ENCODE measurements around the gene TNF.
"Not testable (repeated sequence)": the region's sequence is repeated elsewhere in the genome, so short reads cannot be mapped to it uniquely, and the experiment has no call there.

Gene TNF

DNA sequence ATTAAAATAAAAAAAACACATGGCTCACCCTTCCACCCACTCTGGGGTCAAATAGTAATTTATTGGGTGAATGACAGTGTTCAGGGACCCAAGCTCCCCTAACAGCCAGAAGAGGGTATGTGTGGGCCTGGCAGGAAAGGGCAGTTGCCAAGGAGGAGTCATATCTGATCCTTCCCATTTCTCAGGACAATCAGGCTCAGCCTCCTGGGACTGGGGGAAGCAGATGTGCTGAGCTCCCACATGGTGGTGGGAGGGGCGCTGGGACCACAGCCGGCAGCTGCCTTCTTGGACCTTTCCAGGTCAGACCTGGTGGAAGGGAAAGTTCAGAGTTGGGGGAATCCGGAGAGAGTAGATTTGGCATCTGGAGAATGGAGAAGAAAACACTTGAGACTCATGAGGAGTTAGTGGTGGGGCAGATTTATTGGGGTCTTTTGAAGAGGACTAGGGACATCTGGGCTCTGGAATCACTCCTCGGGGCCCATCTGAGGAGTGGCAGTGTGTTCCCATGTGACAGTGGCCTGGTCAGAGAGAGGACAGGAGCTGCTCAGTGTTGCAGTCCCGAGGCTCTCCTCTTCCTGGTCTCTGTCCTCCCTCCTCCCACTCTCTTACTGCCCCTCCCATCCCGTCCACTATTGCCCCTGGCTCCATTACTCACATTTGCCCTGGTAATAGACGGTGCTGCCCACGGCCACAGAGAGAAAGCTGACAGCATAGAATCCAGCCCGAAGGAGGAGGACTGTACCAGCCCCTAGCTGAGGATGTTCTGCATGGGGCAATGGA is 13.7 kb downstream of the TNF start:
- no peak for DNase-seq

DNA sequence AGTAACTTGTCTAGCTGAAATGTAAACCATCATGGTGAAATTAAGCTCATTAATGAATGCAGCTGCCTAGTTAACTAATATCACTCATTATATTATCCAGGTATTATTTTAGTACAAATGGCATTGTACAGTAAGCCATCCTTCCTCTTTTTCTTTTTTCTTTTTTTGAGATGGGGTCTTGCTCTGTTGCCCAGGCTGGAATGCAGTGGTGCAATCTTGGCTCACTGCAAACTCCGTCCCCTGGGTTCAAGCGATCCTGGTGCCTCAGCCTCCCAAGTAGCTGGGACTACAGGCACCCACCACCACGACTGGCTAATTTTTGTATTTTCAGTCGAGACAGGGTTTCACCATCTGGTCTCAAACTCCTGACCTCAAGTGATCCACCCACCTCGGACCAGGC is 15.3 kb downstream of the TNF start:
- DNase-seq, result not testable (repeated sequence)

DNA sequence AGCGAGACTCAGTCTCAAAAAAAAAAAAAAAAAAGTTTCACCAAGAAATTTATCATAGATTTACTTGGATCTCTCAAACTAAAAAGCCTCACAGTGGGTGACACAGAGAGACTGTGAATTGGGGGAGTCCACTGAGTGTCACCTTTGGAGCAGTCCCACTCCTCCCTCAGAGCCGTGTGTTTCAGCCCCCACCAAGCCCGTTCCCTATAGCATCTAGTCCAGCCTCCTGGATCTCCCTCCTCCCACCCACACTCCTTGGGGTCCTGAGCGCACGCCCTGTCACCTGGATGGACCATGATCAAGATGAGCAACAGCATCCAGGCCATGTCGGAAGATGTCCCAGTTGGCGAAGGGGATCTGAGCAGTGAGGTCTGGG is 17.0 kb downstream of the TNF start:
- no peak for DNase-seq

DNA sequence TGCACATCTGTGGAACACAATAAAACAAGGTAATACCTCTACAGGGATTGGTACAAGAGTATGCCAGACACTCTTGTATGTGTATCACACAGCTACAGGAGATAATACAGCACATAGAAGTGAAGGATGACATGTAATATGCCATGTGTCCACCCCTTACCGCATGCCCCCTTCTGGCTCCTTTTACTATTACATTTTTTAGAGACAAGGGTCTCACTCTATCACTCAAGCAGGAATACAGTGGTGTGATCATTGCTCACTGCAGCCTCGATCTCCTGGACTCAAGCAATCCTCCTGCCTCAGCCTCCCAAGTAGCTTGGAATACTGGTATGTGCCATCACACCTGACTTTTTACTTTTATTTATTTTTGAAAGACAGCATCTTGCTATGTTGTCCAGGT is 21.6 kb downstream of the TNF start:
- DNase-seq, result peak; percentile 27 to 64

DNA sequence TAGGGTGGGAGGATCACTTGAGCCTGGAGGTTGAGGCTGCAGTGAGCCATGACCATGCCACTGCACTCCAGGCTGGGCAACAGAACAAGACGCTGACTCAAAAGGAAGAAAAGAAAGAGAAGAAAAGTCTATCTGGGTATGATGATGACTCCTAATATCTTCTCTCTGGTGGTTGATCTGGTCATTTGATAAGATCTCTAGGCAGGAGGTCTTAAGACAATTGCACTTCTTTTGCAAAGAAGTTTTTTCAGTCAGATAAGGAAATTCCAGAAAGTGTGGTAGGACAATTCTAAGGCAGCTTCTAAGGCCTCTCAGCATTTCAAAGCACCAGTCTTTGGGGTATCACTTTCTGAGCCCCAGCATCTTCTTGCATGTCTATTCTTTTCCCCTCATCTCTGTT is 32.0 kb downstream of the TNF start:
- no peak for DNase-seq

DNA sequence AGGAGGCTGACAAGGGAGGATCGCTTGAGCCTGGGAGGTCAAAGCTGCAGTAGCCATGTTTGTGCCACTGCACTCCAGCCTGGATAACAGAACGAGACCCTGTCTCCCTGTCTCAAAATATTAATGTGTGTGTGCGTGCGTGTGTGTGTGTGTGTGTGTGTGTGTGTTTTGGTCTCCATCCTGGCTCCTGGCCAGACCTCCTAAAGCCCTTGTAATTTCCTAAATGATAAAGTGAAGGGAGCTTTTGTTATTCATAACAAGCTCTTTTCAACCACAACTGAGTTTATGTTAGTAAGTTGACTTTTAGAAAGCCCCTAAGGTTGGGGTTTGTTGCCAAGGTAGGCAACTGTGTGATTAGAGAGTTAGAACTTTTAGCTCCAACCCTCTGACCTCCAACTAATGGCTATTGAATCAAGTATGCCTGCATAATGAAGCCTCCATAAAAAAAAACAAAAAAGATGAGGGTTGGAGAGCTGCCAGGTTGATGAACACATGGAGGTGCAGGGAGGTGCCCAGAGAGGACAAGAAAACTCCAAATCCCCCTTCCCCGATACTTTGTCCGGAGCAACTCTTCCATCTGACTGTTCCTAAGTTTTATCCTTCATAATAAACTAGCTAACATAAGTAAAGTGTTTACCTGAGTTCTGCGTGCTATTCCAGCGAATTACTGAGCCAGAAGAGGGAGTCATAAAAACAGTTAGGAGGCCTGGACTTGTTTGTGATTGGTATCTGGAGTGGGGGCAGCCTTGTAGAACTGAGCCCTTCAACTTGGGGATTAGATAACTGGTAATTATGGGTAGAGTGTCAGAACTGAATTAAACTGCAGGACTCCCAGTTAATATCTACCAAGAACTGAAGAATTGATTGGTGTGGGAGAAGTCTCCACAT is 34.4 kb downstream of the TNF start:
- no peak for DNase-seq

DNA sequence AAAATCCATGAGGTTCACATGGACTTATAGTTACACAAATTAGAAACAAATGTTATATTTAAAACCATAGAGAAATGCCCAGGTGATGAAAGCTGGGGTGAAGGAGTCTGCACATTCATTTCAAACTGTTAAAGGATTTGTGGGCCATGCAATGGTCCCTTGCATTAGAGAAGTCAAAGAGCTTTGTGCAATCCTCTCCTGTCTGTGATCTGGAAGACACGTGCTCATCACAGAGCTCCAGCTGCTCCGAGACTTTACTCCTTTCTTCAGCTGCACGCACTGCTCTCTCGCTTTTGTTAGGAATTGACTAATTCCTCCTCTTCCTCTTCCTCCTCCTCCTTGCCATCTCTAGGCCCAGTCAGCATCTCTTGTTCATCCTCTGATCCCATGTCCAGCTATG is 35.6 kb downstream of the TNF start:
- no peak for DNase-seq

DNA sequence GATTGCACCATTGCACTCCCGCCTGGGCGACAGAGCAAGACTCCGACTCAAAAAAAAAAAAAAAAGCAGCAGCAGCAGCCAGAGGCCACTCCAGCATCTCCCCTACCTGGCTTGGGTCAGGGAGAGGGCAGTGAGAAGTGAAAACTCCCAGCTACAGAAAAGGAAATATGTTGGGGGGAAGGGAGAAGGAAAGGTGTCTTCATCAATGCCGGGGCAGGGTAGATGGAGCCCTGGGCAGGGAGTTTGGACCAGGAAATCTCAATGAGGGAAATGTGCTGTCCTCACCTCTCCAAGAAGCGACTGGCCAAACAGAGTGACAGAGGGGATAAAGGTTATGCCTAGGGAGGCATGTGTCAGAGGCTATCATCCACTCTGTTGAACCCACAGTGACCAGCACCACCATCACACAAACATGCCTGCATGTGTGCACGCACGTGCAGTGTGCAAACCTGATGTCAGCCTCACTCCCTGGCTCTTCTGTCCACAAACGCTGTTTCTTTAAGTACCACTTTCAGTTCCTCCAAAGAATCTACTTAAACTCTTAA is 38.8 kb downstream of the TNF start:
- DNase-seq, result no peak

DNA sequence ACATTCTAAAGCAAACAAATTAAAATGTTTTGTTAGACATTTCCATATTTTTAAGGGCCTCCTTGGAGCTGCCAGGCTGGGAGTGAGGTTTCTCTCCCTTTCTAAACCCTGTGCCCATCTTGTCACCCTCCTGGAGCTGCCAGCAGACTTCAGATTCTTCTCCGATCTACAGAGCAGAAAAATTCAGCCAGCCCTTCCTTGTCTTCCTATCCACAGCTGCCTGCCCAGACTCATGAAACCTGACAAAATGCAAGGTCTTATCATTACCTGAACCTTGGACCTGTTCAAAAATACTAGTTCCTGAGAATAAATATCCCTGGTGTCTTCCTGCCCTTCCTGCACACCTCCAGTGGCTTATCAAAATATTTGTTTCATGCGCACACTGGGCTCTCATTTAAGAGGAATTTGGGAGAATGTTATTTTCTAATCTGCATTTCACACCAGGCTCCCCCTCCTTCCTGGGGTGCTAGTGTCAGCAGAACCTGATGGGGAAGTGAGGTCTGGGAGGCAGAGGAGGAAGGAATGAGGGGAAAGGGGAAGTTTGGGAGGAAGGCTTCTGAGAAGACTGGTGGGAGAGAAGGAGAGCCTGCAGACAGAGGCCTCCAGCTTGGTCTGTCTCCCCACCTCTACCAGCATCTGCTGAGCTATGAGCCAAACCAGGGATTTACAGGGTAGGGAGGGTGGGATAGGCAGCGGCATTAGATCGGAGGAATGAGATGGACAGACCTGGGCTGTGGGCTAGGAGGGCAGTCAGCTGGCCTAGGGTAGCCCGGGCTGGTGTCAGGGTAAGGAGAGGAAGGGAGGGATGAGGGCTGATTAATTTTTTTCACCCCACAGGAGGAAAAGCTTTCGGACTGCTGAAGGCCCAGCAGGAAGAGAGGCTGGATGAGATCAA is 39.6 kb downstream of the TNF start, which contains the start of gene AIF1:
Gene AIF1, plus strand, starts transcription at position 551 of the 895 bp plus-strand sequence. Its CDS starts 96 bp downstream, at position 647.
- no peak for DNase-seq

DNA sequence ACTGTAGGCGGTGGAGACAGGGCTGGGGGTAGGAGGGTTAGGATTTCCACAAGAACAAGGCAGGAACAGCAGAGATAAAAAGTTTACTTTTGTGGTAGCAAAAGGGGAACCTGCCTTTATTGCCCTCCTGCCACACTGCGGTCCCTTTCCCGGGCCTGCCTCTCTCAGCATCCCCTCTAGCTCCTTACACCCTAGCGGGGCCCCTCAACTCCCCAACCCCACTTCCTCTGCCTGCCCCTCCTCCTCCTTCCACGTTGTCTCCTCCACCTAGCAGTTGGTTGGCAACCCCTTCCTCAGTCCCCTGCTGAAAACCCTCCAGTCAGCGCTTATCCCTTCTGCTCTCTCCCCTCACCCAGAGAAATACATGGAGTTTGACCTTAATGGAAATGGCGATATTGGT is 40.4 kb downstream of the TNF start:
- no peak for DNase-seq

DNA sequence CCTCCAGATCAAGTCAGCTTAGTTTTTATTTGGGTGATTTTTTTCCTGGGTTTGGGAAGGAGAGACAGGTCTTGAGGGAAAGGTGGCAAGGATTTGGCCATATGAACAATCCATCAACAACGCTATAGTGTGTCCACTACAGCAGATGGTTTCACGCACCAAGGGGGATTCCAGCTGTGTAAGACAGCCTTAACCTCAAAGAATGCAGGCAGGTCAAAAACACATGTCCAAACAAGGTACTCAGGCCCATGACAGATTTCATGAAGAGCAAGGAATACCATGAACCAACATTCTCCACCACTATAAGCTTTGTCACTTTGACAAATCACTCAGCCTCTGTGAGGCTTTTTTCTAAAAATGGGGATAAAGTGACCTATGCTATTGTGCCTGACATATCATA is 41.6 kb downstream of the TNF start:
- DNase-seq, result no peak

DNA sequence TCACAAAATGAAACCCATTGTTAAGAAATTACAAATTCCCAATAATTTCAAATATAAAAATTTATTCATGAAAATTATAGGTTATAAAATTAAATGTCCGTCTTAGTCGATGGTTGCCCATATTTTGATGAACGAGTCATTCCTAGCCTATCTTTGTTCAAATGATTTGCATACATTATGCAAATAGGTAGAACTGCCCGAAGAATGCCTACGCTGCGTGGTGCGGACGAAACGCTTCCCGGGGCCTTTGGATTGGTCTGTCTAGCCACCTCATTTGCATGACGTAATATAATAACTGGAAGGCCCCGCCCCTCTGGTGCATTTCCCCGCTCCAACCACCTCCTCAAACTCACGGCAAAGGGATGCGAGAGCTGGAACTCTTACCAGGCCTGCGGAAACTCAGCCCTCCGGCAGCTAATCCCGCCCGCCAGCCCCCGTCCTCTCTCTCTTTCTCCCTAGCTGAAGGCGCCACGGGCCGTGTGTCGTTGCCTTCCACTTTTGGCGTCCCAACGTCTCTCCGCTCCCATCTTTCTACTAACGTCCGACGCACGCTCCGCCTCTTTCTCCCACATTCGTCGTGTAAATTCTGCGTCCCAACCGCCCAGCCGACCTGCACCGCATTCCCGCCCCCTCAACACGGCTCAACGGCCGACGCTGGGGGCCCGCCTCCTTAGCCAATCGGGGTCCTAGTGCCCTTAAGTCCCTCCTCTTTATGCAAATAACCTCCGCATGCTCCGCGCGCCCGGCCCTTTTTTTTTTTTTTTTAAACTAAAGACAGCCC is 44.6 kb downstream of the TNF start:
- DNase-seq, result peak; percentile 98 to 99

DNA sequence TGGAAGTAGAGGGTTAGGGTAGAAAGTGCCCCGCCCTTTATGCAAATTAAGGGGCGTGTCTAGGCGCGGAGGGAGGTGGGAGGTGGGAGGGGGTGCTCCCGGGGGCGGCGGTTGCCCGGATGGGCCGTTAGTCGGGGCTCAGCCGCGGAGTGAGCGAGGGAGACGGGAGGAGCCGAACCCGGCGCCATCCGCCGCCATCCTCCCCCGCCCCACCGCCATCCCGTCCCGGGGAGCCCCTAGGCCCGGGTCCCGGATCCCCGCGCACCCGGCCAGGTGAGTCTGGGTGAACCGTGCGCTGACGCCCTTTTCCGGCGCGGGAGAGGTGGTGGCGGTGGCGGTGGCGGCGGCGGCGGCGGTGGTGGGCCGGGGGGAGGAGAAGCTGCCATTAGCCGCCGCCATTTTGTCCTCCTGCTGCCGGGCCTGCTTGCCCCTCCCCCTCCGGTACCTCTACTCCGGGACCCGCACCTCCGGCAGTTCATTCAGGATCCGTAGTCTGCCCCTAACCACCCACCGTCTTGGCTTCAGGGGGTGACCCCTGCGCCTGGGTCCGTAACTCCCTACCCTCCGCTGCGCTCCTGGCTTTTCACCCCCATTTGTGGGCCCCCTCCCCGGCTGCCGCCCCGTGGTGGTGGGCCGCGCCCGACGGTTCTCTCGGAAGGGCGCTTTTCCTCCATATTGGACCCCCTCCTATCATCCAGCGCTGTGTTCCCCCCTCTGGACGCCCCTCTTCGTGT is 45.4 kb downstream of the TNF start, which contains the start of gene PRRC2A:
Gene PRRC2A, plus strand, starts transcription at position 130 of the 734 bp plus-strand sequence. CDS start 2,075 bp downstream, outside the sequence.
- peak in 1 of 2 experiments; percentile 89 for DNase-seq

DNA sequence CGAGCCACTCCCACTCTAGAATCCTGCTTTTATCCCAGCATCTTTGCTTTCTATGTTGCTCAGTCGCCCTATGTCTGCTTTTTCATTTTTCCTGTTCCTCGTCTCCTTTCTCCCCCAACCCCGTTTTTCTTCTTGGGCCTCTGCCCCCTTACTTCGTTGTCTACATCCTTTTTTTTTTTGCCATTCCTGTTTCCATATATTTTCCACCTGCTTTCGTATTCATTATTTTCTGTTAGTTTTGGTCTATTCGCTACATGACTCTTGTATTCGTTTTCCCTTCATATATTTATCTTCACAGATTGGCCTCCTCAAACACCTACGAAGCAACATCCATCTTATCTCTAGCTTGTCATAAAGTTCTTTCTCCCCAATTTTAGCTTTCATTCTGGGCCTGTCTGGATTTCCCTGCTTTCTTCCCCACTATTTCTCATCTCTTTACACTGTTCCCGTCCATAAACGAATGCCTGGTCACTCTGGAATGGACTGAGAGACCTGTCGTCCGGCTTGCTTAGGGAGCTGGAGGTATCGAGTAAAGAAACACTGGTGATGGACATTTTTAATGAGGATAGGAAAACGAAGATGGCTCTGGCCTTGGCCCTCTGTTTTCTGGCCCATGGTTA is 46.1 kb downstream of the TNF start:
- no peak for DNase-seq

DNA sequence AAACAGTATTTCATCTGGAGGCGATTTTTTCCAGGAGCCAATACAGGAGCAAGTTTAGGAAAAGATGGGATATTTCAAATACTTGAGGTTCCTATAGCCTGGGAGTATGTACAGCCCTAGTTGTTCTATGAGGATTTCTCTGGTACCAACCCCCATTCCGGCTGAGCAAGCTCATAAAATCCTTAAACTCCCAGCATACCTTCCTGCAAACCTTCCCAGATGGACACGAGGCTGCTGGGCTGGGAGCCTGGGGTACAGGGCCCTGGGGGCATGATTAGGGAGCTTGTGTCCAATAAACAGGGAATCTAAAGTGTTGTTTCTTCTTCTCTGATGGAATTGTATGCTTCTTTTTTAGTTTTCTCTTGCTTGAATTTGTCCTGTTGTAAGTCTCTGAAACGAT is 46.6 kb downstream of the TNF start:
- peak; percentile 22 to 42 for DNase-seq

DNA sequence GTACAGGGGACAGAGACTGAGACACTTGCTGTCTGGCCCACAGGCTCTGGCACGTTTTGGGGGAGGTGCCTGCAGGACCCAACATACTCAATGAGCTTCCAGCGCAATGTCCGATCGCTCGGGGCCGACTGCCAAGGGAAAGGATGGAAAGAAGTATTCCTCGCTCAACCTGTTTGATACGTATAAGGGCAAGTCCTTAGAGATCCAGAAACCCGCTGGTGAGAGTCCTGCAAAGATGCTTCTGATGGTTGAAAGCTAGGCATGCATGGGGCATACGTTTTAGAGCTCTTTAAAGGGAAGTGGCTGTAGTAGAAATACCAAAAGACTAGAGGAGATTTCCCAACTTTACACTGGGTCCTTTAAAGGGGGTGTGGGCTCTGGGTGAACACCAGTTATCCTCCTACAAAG is 47.3 kb downstream of the TNF start:
- DNase-seq, result no peak

DNA sequence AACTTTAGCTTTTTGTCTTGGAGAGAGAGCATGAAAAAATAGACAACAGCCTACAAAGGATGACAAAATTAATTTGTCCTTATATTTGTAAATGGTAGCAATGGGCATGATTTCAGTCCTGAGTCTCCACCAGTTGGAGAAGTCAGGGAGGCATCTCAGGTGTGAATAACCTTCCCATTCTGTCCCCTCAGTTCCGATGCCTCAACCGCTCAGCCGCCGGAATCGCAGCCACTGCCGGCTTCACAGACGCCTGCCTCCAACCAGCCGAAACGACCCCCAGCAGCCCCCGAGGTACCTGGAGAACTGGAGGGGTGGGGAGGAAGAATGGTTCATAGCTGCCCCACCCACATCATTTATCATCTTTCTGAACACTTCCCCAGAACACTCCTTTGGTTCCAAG is 48.7 kb downstream of the TNF start:
- DNase-seq, result no peak

DNA sequence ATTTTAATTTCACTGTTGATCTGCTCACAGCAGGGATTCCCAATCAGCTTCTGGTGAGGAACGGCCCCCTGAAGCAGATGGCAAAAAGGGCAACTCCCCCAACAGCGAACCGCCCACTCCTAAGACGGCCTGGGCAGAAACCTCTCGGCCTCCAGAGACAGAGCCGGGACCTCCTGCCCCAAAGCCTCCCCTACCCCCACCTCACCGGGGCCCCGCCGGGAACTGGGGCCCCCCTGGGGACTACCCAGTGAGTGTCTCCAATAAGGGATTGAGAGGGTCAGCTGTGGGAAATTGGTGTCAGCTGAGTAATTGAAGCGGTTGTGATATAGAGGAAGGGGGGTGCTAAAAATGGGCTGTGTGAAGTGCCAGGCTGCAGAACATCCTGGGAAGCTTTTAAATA is 51.6 kb downstream of the TNF start:
- DNase-seq, result no peak

DNA sequence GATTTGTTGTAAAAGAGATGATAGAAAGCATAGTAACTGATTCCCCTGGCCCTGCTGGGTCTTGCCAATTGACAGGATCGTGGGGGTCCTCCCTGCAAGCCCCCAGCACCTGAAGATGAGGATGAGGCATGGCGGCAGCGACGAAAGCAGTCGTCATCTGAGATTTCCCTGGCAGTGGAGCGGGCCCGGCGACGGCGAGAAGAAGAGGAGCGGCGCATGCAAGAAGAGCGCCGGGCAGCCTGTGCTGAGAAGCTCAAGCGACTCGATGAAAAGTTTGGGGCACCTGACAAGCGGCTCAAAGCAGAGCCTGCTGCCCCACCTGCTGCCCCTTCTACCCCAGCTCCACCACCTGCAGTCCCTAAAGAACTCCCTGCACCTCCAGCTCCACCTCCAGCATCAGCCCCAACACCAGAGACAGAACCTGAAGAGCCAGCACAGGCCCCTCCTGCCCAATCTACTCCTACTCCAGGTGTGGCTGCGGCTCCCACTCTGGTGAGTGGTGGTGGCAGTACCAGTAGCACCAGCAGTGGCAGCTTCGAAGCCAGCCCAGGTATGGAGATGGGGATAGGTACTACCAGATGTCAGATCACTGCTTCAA is 52.4 kb downstream of the TNF start:
- DNase-seq, result no peak
